Brain microvascular endothelial cell (primary cell): ENCODE results near the gene TMEM203.
A peak's percentile ranks its signal among the peaks of the same experiment; 100 is the strongest.

Source experiments
- DNase-seq: peaks from one replicate; pipeline ENCODE4 v3.0.0-alpha.2; 2020
- H3K27ac ChIP-seq: fragments of 250-450 bp; sonication (Bioruptor Pico); 2 replicates; pipeline ENCODE4 v1.5.1; 2020; ENCODE audit warnings: mild to moderate bottlenecking, moderate library complexity
- H3K27me3 ChIP-seq: fragments of 250-450 bp; sonication (Bioruptor Pico); replicated peaks from 2 replicates; pipeline ENCODE4 v1.5.1; 2020; ENCODE audit warnings: mild to moderate bottlenecking
- H3K36me3 ChIP-seq: fragments of 250-450 bp; sonication (Bioruptor Pico); replicated peaks from 2 replicates; pipeline ENCODE4 v1.5.1; 2020; ENCODE audit warnings: mild to moderate bottlenecking
- H3K4me3 ChIP-seq: 2 replicates; pipeline ENCODE4 v1.5.1; 2011; ENCODE audit warnings: low read depth, mild to moderate bottlenecking, control low read depth, low read length, moderate library complexity
- in situ Hi-C: cut with HindIII; loops from 2 replicates; pipeline ENCODE4 v1.10.0; 2017; ENCODE audit warnings: low sequenced_read_pairs, low pct_ligation_motif_present
- TF ChIP-seq, protein P1 (sequence below): IDR thresholded peaks from 2 replicates; pipeline ENCODE4 v1.5.1; 2011; ENCODE audit warnings: low read depth, mild to moderate bottlenecking, moderate library complexity, low read length, control low read depth, inconsistent platforms; ENCODE audit errors: missing control alignments

TMEM203 gene

DNA sequence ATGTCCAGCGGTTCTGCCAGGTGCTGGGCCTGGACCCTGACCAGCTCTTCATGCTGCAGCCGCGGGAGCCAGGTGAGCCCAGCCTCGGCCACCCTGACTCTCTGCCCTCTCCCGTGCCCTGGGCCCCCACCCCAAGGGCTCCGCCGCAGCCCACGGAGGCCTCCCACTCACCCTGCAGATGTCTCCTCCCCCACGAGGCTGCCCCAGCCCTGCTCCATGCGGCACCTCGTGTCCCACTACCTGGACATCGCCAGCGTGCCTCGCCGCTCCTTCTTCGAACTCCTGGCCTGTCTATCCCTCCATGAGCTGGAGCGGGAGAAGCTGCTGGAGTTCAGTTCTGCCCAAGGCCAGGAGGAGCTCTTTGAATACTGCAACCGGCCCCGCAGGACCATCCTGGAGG, 9.2 kb upstream of the TMEM203 start:
- Histone ChIP-seq H3K4me3 (no peak overlapping the region), H3K27me3 (no peaks in the 10 kb centered on the region), H3K27ac (no peak overlapping the region), H3K36me3 (peaks cover 2% of the 10 kb centered on the region)
- in situ Hi-C loops, result no loop called here
- TF ChIP-seq, protein P1, sequence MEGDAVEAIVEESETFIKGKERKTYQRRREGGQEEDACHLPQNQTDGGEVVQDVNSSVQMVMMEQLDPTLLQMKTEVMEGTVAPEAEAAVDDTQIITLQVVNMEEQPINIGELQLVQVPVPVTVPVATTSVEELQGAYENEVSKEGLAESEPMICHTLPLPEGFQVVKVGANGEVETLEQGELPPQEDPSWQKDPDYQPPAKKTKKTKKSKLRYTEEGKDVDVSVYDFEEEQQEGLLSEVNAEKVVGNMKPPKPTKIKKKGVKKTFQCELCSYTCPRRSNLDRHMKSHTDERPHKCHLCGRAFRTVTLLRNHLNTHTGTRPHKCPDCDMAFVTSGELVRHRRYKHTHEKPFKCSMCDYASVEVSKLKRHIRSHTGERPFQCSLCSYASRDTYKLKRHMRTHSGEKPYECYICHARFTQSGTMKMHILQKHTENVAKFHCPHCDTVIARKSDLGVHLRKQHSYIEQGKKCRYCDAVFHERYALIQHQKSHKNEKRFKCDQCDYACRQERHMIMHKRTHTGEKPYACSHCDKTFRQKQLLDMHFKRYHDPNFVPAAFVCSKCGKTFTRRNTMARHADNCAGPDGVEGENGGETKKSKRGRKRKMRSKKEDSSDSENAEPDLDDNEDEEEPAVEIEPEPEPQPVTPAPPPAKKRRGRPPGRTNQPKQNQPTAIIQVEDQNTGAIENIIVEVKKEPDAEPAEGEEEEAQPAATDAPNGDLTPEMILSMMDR, result no peak
- no peak for DNase-seq

DNA sequence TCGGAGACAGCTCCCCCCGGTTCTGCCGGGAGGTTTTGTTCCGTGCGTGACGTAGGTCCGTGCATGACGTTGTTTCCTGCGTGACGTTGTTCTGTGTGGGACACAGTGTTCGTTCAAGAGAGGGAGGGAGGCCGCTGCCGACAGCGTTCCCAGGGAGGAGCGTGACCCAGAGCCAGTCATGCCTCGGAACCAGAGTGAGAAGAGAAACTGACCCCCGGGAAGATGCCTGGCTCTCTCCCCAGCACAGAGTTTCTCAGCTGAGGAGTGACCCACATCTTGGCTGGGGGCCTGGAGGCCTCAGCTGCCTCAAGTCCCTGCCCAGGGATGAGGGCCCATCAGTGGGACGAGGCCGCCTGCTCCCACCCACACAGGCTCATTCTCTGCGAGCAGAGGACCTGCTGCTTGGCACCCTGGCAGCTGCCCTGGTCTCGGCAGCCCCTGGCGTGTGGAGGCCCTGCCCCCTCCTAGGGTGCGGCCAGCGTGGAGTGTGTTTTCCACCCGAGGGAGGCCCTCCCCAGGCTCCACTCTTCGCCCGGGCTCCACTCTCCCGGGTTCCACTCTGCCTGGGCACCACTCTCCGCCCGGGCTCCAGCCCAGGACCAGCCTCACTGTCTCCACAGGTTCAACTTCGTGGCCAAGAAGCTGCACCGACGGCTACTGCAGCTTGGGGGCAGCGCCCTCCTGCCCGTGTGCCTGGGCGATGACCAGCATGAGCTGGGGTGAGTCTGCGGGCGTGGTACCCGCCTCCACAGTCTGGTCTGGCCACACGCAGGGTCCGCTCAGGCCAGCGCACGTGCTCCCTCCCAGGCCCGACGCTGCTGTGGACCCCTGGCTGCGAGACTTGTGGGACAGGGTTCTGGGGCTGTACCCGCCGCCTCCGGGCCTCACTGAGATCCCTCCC, 8.0 kb upstream of the TMEM203 start:
- no peak for DNase-seq
- H3K36me3 ChIP-seq, result peaks cover 2% of the 10 kb centered on the region
- TF ChIP-seq, protein P1, result peak; percentile 46
- no peak overlapping the region for H3K4me3 ChIP-seq
- in situ Hi-C loops, result no loop called here
- H3K27me3 ChIP-seq, result no peaks in the 10 kb centered on the region
- H3K27ac ChIP-seq, result no peak overlapping the region

DNA sequence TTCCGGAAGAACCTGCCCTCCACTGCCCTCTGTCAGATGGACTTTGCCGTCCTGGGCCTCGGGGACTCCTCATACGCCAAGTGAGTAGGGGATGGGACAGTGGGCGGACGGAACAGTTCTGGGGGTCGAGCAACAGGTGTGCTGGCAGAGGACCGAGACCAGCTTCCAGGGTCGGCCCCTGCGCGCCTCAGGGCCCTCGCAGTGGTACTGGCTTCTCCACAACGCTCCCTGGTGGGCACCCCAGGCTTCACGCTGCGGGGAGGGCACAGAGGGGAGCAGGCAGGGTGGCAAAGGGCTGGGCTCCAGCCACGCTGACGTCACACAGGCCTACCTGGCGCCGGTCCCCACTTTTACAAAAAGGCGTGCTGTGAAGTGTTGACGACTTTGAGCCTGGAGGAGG, 7.1 kb upstream of the TMEM203 start:
- no peaks in the 10 kb centered on the region for H3K27me3 ChIP-seq
- H3K27ac ChIP-seq, result no peak overlapping the region
- TF ChIP-seq, protein P1, result peak; percentile 15
- H3K36me3 ChIP-seq, result peaks cover 2% of the 10 kb centered on the region
- in situ Hi-C loops, result no loop called here
- H3K4me3 ChIP-seq, result no peak overlapping the region
- no peak for DNase-seq

DNA sequence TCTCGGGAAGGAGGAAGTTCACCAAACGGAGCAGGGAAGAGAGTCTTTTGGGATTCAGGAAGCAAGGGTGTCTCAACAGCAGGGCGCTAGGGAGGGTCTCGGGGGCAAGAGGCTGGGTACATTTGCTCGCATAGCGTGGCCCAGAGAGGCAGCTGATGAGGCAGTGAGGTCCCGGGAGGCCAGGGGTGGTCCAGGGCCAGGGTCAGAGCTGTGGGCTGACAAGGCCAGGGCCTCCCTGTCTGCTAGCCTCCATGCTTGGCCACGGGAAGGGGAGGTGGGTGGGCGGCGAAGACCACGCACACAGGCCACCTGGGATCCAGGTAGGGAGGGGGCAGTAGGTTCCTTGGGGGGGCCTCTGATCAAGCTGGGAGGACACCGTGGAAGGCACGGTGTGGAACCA, 6.1 kb upstream of the TMEM203 start:
- TF ChIP-seq, protein P1, result no peak
- H3K36me3 ChIP-seq, result no peaks in the 10 kb centered on the region
- DNase-seq, result no peak
- in situ Hi-C loops, result no loop called here
- H3K27me3 ChIP-seq, result no peaks in the 10 kb centered on the region
- H3K27ac ChIP-seq, result no peak overlapping the region
- H3K4me3 ChIP-seq, result no peak overlapping the region

DNA sequence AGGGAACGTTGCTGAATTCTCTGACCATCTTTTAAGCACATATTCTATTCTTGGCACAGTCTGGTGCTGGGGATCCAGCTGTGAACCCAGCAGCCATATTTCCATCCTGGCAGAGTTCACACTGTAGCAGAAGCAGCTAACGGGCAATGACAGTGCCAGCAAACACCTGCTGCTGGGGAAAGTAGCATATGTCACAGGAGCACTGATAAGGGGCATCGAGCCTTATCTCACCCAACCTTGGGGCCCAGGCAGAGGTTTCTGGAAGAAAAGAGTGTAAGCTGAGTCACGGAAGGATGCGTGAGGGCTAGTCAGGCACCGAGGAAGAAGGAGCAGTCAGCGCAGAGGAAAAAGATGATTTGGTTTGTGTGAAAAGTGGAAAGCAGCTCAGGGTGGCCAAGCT, 1.2 kb upstream of the TMEM203 start:
- TF ChIP-seq, protein P1, result no peak

DNA sequence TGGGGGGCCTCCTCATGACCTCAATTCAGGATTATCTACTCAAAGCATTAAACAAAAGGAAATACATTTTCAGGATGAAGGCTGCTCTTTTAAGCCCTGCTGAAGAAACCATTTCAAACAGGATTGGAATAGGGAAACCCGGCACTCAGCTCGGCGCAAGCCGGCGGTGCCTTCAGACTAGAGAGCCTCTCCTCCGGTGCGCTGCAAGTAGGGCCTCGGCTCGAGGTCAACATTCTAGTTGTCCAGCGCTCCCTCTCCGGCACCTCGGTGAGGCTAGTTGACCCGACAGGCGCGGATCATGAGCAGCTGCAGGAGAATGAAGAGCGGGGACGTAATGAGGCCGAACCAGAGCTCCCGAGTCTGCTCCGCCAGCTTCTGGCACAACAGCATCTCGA, 720 bp downstream of the TMEM203 start:
- in situ Hi-C loops, result no loop called here
- H3K27me3 ChIP-seq, result no peaks in the 10 kb centered on the region
- H3K27ac ChIP-seq, result no peak overlapping the region
- peak overlapping the region; percentile 90 for H3K4me3 ChIP-seq
- no peak for DNase-seq
- no peaks in the 10 kb centered on the region for H3K36me3 ChIP-seq
- TF ChIP-seq, protein P1, result no peak

More for the DNA sequence above, 1.2 kb upstream of the TMEM203 start:
- DNase-seq, result no peak
- Histone ChIP-seq H3K36me3 (no peaks in the 10 kb centered on the region), H3K27ac (no peak overlapping the region), H3K4me3 (peak overlapping the region; percentile 90), H3K27me3 (no peaks in the 10 kb centered on the region)
- in situ Hi-C loops, result no loop called here
